Effector memory CD4-positive, alpha-beta T cell (primary cell): ENCODE results near the gene QPRT.
"Not testable (repeated sequence)": the region's sequence is repeated elsewhere in the genome, so short reads cannot be mapped to it uniquely, and the experiment has no call there.

Experiments
- DNase-seq, 3 donors: peaks; one replicate each; pipeline ENCODE4 v3.0.0-alpha.2; 2020
- H3K27ac ChIP-seq: 2 replicates; pipeline ENCODE4 v1.7.0; 2013; ENCODE audit warnings: mild to moderate bottlenecking, low read length, moderate library complexity; ENCODE audit not compliant: insufficient read depth, poor library complexity, severe bottlenecking
- H3K27me3 ChIP-seq: replicated peaks from 2 replicates; pipeline ENCODE4 v1.7.0; 2013; ENCODE audit warnings: mild to moderate bottlenecking, low read length; ENCODE audit not compliant: insufficient read depth, control insufficient read depth, poor library complexity, severe bottlenecking
- H3K36me3 ChIP-seq: 2 replicates; pipeline ENCODE4 v1.7.0; 2013; ENCODE audit warnings: mild to moderate bottlenecking, low read length, moderate library complexity; ENCODE audit not compliant: control insufficient read depth, insufficient read depth
- H3K4me1 ChIP-seq: 2 replicates; pipeline ENCODE4 v1.7.0; 2013; ENCODE audit warnings: low read length, mild to moderate bottlenecking; ENCODE audit not compliant: control insufficient read depth, insufficient read depth, poor library complexity, severe bottlenecking
- H3K4me3 ChIP-seq: 2 replicates; pipeline ENCODE4 v1.7.0; 2013; ENCODE audit warnings: low read length, low read depth, mild to moderate bottlenecking; ENCODE audit not compliant: insufficient read depth, poor library complexity, severe bottlenecking
- H3K9me3 ChIP-seq: 2 replicates; pipeline ENCODE4 v1.7.0; 2013; ENCODE audit warnings: mild to moderate bottlenecking, low read length, moderate library complexity; ENCODE audit not compliant: control insufficient read depth

QPRT gene

GRCh38 chr16:29730649-29731048 lies 51.7 kb downstream of the QPRT start:
- no peak overlapping the region for H3K4me3 ChIP-seq
- no peak for DNase-seq
- H3K27me3 ChIP-seq = no peaks in the 10 kb centered on the region
- no peaks in the 10 kb centered on the region for H3K36me3 ChIP-seq
- no peaks in the 10 kb centered on the region for H3K9me3 ChIP-seq
- no peaks in the 10 kb centered on the region for H3K4me1 ChIP-seq
- no peak overlapping the region for H3K27ac ChIP-seq

GRCh38 chr16:29731768-29732601 lies 53.0 kb downstream of the QPRT start:
- not testable (repeated sequence) for H3K4me3 ChIP-seq, H3K36me3 ChIP-seq, H3K4me1 ChIP-seq, H3K9me3 ChIP-seq, H3K27ac ChIP-seq, DNase-seq, H3K27me3 ChIP-seq

- Histone ChIP-seq H3K4me1 (peaks cover 20% of the 10 kb centered on the region), H3K27ac (no peak overlapping the region)
Observed at GRCh38 chr16:29734786-29735185, 55.8 kb downstream of the QPRT start.

GRCh38 chr16:29736112-29736511 lies 57.1 kb downstream of the QPRT start:
- Histone ChIP-seq H3K27ac (no peak overlapping the region), H3K27me3 (no peaks in the 10 kb centered on the region), H3K36me3 (peaks cover under 1% of the 10 kb centered on the region), H3K4me3 (no peak overlapping the region), H3K9me3 (no peaks in the 10 kb centered on the region), H3K4me1 (peaks cover 26% of the 10 kb centered on the region)
- DNase-seq = no peak

More at GRCh38 chr16:29734786-29735185, 55.8 kb downstream of the QPRT start:
- no peaks in the 10 kb centered on the region for H3K9me3 ChIP-seq
- no peaks in the 10 kb centered on the region for H3K27me3 ChIP-seq
- no peak overlapping the region for H3K4me3 ChIP-seq
- no peaks in the 10 kb centered on the region for H3K36me3 ChIP-seq
- no peak for DNase-seq

GRCh38 chr16:29736764-29737163 lies 57.8 kb downstream of the QPRT start:
- H3K27ac ChIP-seq = no peak overlapping the region
- no peaks in the 10 kb centered on the region for H3K27me3 ChIP-seq

GRCh38 chr16:29737713-29738112 lies 58.7 kb downstream of the QPRT start:
- H3K4me3 ChIP-seq = no peak overlapping the region
- no peaks in the 10 kb centered on the region for H3K9me3 ChIP-seq
- H3K36me3 ChIP-seq = peaks cover 15% of the 10 kb centered on the region
- DNase-seq = no peak
- no peaks in the 10 kb centered on the region for H3K27me3 ChIP-seq
- H3K4me1 ChIP-seq = peaks cover 42% of the 10 kb centered on the region
- peak overlapping the region; percentile 38 for H3K27ac ChIP-seq

More at GRCh38 chr16:29736764-29737163, 57.8 kb downstream of the QPRT start:
- Histone ChIP-seq H3K4me3 (no peak overlapping the region), H3K9me3 (no peaks in the 10 kb centered on the region), H3K36me3 (peaks cover 6% of the 10 kb centered on the region), H3K4me1 (peaks cover 33% of the 10 kb centered on the region)
- no peak for DNase-seq

- peaks cover 50% of the 10 kb centered on the region for H3K4me1 ChIP-seq
- no peaks in the 10 kb centered on the region for H3K27me3 ChIP-seq
- H3K27ac ChIP-seq = peak overlapping the region; percentile 69
- H3K9me3 ChIP-seq = no peaks in the 10 kb centered on the region
- peaks cover 22% of the 10 kb centered on the region for H3K36me3 ChIP-seq
- DNase-seq = peak; percentile 35 to 59 (median 45)
- no peak overlapping the region for H3K4me3 ChIP-seq
Observed at GRCh38 chr16:29738514-29738913, 59.5 kb downstream of the QPRT start.

GRCh38 chr16:29739927-29740629 lies 61.1 kb downstream of the QPRT start:
- peaks cover 66% of the 10 kb centered on the region for H3K4me1 ChIP-seq

GRCh38 chr16:29740630-29741015 lies 61.6 kb downstream of the QPRT start:
- not testable (repeated sequence) for H3K4me3 ChIP-seq, H3K9me3 ChIP-seq, DNase-seq, H3K27me3 ChIP-seq
- Histone ChIP-seq H3K27ac (peak overlapping the region; percentile 35), H3K4me1 (peaks cover 68% of the 10 kb centered on the region), H3K36me3 (peaks cover 34% of the 10 kb centered on the region)

More at GRCh38 chr16:29739927-29740629, 61.1 kb downstream of the QPRT start:
- not testable (repeated sequence) for H3K4me3 ChIP-seq, H3K9me3 ChIP-seq, H3K27me3 ChIP-seq, DNase-seq
- Histone ChIP-seq H3K27ac (peak overlapping the region; percentile 31), H3K36me3 (peaks cover 34% of the 10 kb centered on the region)

GRCh38 chr16:29742683-29743275 lies 63.8 kb downstream of the QPRT start:
- H3K9me3 ChIP-seq = no peaks in the 10 kb centered on the region
- H3K27ac ChIP-seq = peak overlapping the region; percentile 99
- H3K4me1 ChIP-seq = peaks cover 80% of the 10 kb centered on the region
- no peaks in the 10 kb centered on the region for H3K27me3 ChIP-seq
- peaks cover 34% of the 10 kb centered on the region for H3K36me3 ChIP-seq
- H3K4me3 ChIP-seq = no peak overlapping the region
- no peak for DNase-seq
